SH-SY5Y (cell line): ENCODE data around the gene XPR1.

ENCODE experiments used
- GATA2 ChIP-seq: IDR thresholded peaks from 2 replicates; pipeline ENCODE4 v1.6.1; 2011; ENCODE audit warnings: mild to moderate bottlenecking, low read depth, low read length
- GATA3 ChIP-seq: IDR thresholded peaks from 2 replicates; pipeline ENCODE4 v1.6.1; 2011; ENCODE audit warnings: low read depth, mild to moderate bottlenecking, low read length, moderate library complexity

DNA sequence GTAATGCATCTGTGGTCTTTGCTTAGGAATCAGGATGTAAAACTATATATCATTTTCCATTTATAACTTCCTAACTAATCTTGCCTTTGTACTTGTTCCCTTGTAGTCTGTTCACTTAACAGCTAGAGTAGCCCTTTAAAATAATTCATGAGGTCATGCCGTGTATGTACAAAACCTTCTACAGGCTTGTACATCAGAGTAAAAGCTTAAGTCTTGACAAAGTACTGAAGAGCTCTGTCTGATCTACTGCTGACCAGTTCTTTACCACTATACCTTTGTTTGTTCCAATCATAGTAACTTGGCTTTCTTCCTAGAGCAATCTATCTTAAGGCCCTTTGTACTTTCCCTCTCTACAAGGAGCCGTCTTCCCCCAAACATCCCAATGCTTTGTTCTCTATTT, 190.1 kb downstream of the XPR1 start:
- TF ChIP-seq GATA2 (no peak), GATA3 (no peak)
